GM12875 (cell line): ENCODE data around the gene PIGQ.

Experiments
- H3K4me3 ChIP-seq: one replicate; pipeline ENCODE4 v1.5.1; 2011; ENCODE audit warnings: low read depth, low read length, control low read depth
- CTCF ChIP-seq: IDR thresholded peaks from 2 replicates; pipeline ENCODE4 v1.5.1; 2011; ENCODE audit warnings: low read depth, mild to moderate bottlenecking, control low read depth, inconsistent platforms, low read length, moderate library complexity, borderline replicate concordance; ENCODE audit not compliant: insufficient read depth

The PIGQ gene

GRCh38 chr16:588639-588888 is 18.8 kb downstream of the PIGQ start:
- no peak for TF ChIP-seq CTCF
- peak overlapping the region; percentile 68 for H3K4me3 ChIP-seq

GRCh38 chr16:588889-589657 is 19.3 kb downstream of the PIGQ start:
- peak overlapping the region; percentile 68 for H3K4me3 ChIP-seq
- no peak for TF ChIP-seq CTCF

GRCh38 chr16:589658-590187 is 20.0 kb downstream of the PIGQ start, which contains the start of gene RAB40C:
TSS of gene RAB40C (plus strand) at chr16:590066. CDS start at chr16:590292, 226 bp downstream.
- peak within 1 kb of the TSS; percentile 79 for H3K4me3 ChIP-seq
- no peak for TF ChIP-seq CTCF

GRCh38 chr16:590188-590814 is 20.5 kb downstream of the PIGQ start:
- no peak for TF ChIP-seq CTCF
- peak overlapping the region; percentile 79 for H3K4me3 ChIP-seq

GRCh38 chr16:590815-591200 is 21.0 kb downstream of the PIGQ start:
- peak overlapping the region; percentile 79 for H3K4me3 ChIP-seq
- TF ChIP-seq CTCF = no peak

GRCh38 chr16:591231-591630 is 21.5 kb downstream of the PIGQ start:
- H3K4me3 ChIP-seq = peak overlapping the region; percentile 79
- TF ChIP-seq CTCF = no peak

GRCh38 chr16:591892-592517 is 22.2 kb downstream of the PIGQ start:
- no peak overlapping the region for H3K4me3 ChIP-seq
- TF ChIP-seq CTCF = no peak
